HG02623 (cell line): ENCODE measurements around the gene TNFSF9.
"Not testable (repeated sequence)": the region's sequence is repeated elsewhere in the genome, so short reads cannot be mapped to it uniquely, and the experiment has no call there.

ENCODE experiments used
- ATAC-seq: cut with Tn5 transposase; IDR thresholded peaks from one replicate; pipeline ENCODE4 v1.9.1; 2021; ENCODE audit warnings: moderate library complexity; ENCODE audit not compliant: unreplicated experiment

TNFSF9 gene

DNA sequence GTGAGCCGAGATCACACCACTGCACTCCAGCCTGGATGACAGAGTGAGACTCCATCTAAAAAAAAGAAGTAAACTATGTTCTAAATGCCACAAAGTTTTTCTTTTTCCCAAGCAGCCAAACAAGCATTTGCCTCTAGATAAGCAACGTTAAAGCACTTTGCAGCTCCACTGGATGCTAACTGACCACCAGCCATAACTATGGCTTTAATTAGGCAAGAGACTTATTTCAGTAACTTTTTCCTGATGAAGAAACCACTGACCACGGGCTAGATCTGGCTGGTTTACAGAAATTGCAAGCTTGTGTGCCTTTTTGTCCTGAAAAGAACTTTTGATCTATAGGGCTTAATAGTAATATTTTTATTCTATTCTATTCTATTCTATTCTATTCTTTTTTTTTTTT lies 38.0 kb downstream of the TNFSF9 start:
- ATAC-seq: no peak

GRCh38 chr19:6570764-6571163 lies 39.9 kb downstream of the TNFSF9 start:
- ATAC-seq: no peak

DNA sequence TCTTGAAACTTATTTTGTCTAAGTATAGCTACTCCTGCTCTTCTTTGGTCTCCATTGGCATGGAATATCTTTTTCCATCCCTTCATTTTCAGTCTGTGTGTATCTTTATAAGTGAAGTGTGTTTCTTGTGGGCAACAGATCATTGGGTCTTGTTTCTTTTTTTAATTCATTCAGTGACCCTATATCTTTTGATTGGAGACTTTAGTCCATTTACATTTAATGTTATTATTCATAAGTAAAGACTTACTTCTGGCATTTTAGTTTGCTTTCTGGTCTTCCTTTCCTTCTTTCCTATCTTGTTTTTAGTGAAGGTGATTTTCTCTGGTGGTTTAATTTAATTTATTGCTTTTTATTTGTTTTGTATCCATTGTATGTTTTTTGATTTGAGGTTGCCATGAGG lies 40.3 kb downstream of the TNFSF9 start:
- no peak for ATAC-seq

DNA sequence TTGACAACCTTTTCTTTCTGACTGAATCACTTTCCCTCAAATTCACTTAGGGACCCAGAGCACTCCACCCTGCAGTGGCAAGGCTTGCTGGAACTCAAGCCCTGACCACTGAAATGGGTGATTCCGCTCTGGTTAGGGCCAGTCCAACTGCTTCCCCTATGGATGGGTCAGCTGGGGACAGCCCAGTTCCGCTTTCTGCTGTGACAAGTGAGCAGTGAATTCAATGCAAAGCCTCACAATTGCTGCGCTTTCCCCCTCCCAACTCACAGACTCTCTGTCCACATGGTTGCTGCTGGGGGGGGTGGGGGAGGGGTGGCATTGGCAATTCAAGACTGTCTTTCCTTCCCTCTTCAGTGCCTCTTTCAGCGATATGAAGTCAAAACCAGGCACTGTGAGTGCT lies 41.4 kb downstream of the TNFSF9 start:
- ATAC-seq: no peak

DNA sequence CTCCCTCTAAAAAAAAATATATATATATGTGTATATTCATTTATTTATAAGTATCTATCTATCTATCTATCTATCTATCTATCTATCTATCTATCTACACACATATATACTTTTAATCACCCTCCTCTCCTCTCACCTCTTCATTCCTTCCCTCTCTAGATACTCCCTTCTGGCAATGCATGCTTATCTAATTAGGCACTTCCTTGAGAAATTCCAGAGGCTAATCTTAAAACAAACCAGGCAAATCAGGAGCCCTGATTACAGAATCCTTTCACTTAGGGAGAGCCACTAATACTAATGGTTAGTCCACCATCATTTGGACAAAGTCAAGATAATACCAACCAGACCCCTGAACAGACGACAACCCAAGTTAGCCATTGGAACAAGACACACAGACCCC lies 42.5 kb downstream of the TNFSF9 start:
- no peak for ATAC-seq

- ATAC-seq: no peak
Measured at GRCh38 chr19:6576869-6577475, 46.1 kb downstream of the TNFSF9 start.

DNA sequence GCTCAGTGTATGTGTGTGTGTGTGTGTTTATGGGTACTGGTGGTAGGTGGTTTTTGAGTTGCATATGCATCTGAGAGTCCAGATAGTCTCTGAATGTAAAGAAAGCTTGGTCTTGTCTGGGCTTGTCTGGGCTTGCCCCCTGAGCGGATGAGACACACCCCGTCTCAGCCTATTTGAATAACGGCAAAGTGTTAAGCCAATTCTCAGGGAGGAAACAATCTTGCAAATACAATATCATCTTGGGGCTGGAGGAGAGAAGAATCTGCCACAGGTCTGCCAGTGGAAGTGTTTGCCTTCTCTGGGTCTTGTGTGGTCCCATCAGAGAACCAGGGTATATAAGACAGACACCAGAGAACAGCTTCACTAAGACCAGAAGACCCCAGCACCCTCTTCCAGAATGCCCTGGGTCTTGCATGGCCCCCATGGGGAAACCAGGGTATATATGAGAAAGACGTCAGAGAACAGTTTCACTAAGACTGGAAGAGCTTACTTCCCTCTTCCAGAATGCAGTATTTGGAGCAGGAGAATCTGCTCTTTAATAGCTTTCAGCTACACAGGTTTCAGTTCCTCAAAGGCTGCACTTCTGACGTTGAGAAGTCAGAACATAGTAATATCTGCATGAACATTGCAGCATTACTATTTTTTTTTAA lies 46.8 kb downstream of the TNFSF9 start:
- peak; percentile 74 for ATAC-seq

DNA sequence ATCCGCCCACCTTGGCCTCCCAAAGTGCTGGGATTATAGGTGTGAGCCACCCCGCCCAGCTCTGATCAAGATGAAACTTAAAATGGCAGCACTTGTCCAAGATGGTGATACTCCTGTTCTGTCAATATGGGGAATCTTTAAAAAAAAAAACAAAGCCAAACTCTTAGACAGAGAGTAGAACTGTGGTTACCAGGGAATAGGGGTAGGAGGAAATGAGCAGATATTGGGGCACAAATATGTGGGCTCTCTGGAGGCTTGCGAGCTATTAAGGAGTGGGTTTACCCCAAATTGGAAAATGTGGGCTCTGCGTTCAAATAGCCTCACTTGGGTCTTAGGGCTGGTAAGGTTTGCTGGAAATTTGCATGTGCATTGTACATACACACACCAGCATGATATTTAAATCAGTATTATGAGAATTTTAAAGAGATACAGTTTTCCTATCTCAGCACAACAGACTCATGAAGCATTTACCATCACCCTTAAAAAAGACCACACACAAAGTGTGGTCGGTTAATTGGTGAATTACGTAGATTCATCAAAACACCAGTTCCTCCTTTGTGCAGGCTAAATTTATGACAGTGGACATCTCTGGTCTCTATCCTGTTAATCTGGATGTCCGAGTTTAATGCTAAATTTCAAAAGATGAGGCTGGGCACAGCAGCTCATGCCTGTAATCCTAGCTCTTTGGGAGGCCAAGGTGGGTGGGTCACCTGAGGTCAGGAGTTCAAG lies 48.8 kb downstream of the TNFSF9 start:
- ATAC-seq: no peak

DNA sequence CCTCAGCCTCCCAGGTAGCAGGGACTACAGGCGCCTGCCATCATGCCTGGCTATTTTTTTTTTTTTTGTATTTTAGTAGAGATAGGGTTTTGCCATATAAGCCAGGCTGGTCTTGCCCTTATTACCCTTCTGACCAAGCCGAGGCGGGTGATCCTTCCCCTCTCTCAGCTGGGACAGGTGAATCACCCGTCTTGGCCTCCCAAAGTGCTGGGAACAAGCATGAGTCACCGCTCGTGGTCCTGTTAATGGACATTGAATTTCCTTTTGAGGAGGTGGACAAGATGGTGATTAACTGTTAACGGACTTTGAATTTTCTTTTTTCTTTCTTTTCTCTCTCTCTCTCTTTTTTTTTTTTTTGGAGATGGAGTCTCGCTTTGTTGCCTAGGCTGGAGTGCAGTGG lies 49.5 kb downstream of the TNFSF9 start:
- no peak for ATAC-seq

- not testable (repeated sequence) for ATAC-seq
Measured at GRCh38 chr19:6582515-6583484, 52.0 kb downstream of the TNFSF9 start.
